Astrocyte (in vitro differentiated cells and primary cell): ENCODE measurements around the gene XRCC6. TPM values are rescaled to one million over a fixed set of nuclear protein-coding genes. Genes with fewer than 3 reads are reported as not detected.

Experiments
- DNase-seq: peaks from one replicate; pipeline ENCODE4 v3.0.0-alpha.2; 2010; ENCODE audit warnings: low read depth
- FAIRE-seq: peaks from 2 replicates; lab custom pipeline; 2011; peaks lifted over from hg19 to GRCh38; lab: Jason Lieb, UNC
- H2AFZ ChIP-seq: 2 replicates; pipeline ENCODE4 v1.6.0; 2012; ENCODE audit warnings: low read depth, low read length, inconsistent platforms
- H3K27ac ChIP-seq: 2 replicates; pipeline ENCODE4 v1.5.1; 2011; ENCODE audit warnings: low read depth, low read length, inconsistent platforms
- H3K27me3 ChIP-seq: 2 replicates; pipeline ENCODE4 v1.6.0; 2011; ENCODE audit warnings: low read length, inconsistent platforms; ENCODE audit not compliant: insufficient read depth
- H3K36me3 ChIP-seq: 2 replicates; pipeline ENCODE4 v1.5.1; 2011; ENCODE audit warnings: low read length, inconsistent platforms; ENCODE audit not compliant: insufficient read depth
- H3K4me1 ChIP-seq: 2 replicates; pipeline ENCODE4 v1.5.1; 2011; ENCODE audit warnings: low read length, inconsistent platforms; ENCODE audit not compliant: insufficient read depth
- H3K4me2 ChIP-seq: 2 replicates; pipeline ENCODE4 v1.6.0; 2012; ENCODE audit warnings: low read length, inconsistent platforms
- H3K4me3 ChIP-seq: 2 replicates; pipeline ENCODE4 v1.5.1; 2011; ENCODE audit warnings: low read depth, mild to moderate bottlenecking, low read length, inconsistent platforms; ENCODE audit not compliant: insufficient read depth
- H3K79me2 ChIP-seq: 2 replicates; pipeline ENCODE4 v1.6.0; 2012; ENCODE audit warnings: mild to moderate bottlenecking, low read length, inconsistent platforms; ENCODE audit not compliant: insufficient read depth
- H3K9ac ChIP-seq: 2 replicates; pipeline ENCODE4 v1.6.0; 2012; ENCODE audit warnings: mild to moderate bottlenecking, low read length, inconsistent platforms
- H3K9me3 ChIP-seq: 2 replicates; pipeline ENCODE4 v1.5.1; 2012; ENCODE audit warnings: low read depth, mild to moderate bottlenecking, low read length, inconsistent platforms; ENCODE audit not compliant: insufficient read depth
- H4K20me1 ChIP-seq: 2 replicates; pipeline ENCODE4 v1.6.0; 2012; ENCODE audit warnings: low read length, inconsistent platforms; ENCODE audit not compliant: insufficient read depth
- H3K27ac Mint-ChIP-seq: one replicate; pipeline ENCODE4 v1.8.0; 2021; ENCODE audit warnings: mild to moderate bottlenecking, mixed read lengths; ENCODE audit not compliant: unreplicated experiment
- H3K27me3 Mint-ChIP-seq: one replicate; pipeline ENCODE4 v1.8.0; 2021; ENCODE audit warnings: low read depth, mixed read lengths; ENCODE audit not compliant: unreplicated experiment
- H3K36me3 Mint-ChIP-seq: one replicate; pipeline ENCODE4 v1.8.0; 2021; ENCODE audit warnings: low read depth, mixed read lengths; ENCODE audit not compliant: unreplicated experiment
- H3K4me1 Mint-ChIP-seq: one replicate; pipeline ENCODE4 v1.8.0; 2021; ENCODE audit warnings: low read depth, mixed read lengths; ENCODE audit not compliant: unreplicated experiment
- H3K4me3 Mint-ChIP-seq: one replicate; pipeline ENCODE4 v1.8.0; 2021; ENCODE audit warnings: mild to moderate bottlenecking, moderate library complexity, mixed read lengths; ENCODE audit not compliant: unreplicated experiment
- H3K9me3 Mint-ChIP-seq: one replicate; pipeline ENCODE4 v1.8.0; 2021; ENCODE audit warnings: mild to moderate bottlenecking, mixed read lengths; ENCODE audit not compliant: unreplicated experiment
- EZH2 ChIP-seq: IDR thresholded peaks from 2 replicates; pipeline ENCODE4 v1.6.1; 2012; ENCODE audit warnings: mild to moderate bottlenecking, low read length, inconsistent platforms; ENCODE audit not compliant: insufficient read depth
- total RNA-seq: library from RNA; stranded (reverse); gene quantifications from 2 replicates; pipeline ENCODE4 v1.2.1, GENCODE V29; 2021
- TF ChIP-seq, protein P1 (sequence below): IDR thresholded peaks from 2 replicates; pipeline ENCODE4 v1.5.1; 2011; ENCODE audit warnings: low read depth, mild to moderate bottlenecking, inconsistent platforms, low read length, moderate library complexity; ENCODE audit not compliant: insufficient read depth

XRCC6 gene
- total RNA-seq, 1 donor from 2014 or later: 232 TPM

DNA sequence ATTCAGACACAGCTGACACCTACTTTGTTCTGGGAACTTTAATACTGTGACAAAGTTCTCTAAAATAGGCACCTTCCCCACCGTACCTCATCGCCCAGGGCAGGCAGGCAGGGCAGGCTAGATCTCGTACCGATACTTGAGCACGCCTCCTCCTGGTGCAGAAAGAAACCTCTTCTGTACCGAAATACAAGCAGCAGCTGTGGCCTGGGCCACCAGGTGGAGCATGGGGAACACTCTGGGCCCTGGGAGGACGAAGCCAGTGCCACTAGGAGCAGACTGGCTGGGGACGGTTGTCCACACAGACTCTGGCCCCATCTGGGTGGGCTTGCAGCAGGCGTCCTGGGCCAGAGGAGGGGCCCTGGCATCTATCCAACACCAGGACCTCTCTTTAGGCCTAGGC lies 44.2 kb upstream of the XRCC6 start:
- Histone ChIP-seq H3K9me3 (no peaks in the 10 kb centered on the region), H3K4me3 (no peak overlapping the region), H3K27ac (no peak overlapping the region), H3K4me1 (no peaks in the 10 kb centered on the region), H3K4me2 (no peak overlapping the region), H3K27me3 (no peaks in the 10 kb centered on the region), H3K79me2 (no peaks in the 10 kb centered on the region), H3K9ac (no peak overlapping the region), H4K20me1 (peaks cover 8% of the 10 kb centered on the region), H2AFZ (no peak overlapping the region), H3K36me3 (peaks cover 5% of the 10 kb centered on the region)
- FAIRE-seq (no peak), DNase-seq (no peak)
- TF ChIP-seq EZH2: no peak
- TF ChIP-seq, protein P1, sequence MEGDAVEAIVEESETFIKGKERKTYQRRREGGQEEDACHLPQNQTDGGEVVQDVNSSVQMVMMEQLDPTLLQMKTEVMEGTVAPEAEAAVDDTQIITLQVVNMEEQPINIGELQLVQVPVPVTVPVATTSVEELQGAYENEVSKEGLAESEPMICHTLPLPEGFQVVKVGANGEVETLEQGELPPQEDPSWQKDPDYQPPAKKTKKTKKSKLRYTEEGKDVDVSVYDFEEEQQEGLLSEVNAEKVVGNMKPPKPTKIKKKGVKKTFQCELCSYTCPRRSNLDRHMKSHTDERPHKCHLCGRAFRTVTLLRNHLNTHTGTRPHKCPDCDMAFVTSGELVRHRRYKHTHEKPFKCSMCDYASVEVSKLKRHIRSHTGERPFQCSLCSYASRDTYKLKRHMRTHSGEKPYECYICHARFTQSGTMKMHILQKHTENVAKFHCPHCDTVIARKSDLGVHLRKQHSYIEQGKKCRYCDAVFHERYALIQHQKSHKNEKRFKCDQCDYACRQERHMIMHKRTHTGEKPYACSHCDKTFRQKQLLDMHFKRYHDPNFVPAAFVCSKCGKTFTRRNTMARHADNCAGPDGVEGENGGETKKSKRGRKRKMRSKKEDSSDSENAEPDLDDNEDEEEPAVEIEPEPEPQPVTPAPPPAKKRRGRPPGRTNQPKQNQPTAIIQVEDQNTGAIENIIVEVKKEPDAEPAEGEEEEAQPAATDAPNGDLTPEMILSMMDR: peak; percentile 39
- H3K4me1 Mint-ChIP-seq: no peaks in the 10 kb centered on the region
- H3K27me3 Mint-ChIP-seq: no peaks in the 10 kb centered on the region
- peaks cover 14% of the 10 kb centered on the region for H3K36me3 Mint-ChIP-seq
- H3K9me3 Mint-ChIP-seq: no peaks in the 10 kb centered on the region
- H3K4me3 Mint-ChIP-seq: no peak overlapping the region
- no peak overlapping the region for H3K27ac Mint-ChIP-seq

DNA sequence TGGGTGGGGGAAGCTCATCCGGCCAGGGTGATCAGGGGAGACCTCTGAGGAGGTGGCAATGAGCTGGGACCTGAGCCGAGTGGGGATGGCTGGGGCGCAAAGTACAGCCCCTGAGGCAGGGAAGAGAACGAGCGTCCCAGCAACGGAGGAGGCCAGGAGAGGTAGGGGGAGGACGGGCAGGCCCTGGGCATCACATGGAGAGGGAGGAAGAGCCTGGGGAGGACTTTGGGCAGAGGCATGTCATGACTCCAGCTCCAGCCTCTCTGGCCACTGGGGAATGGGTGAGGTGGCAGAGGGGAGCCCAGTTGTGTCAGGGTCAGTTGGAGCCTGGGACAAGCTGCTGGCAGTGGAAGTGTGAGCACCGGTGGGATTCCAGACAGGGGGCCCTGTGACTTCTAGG lies 43.0 kb upstream of the XRCC6 start:
- TF ChIP-seq, protein P1: no peak
- TF ChIP-seq EZH2: no peak
- H3K36me3 ChIP-seq: peaks cover 5% of the 10 kb centered on the region
- no peak overlapping the region for H3K9ac ChIP-seq
- no peaks in the 10 kb centered on the region for H3K4me1 Mint-ChIP-seq
- no peaks in the 10 kb centered on the region for H3K79me2 ChIP-seq
- no peak overlapping the region for H3K4me3 Mint-ChIP-seq
- peaks cover 22% of the 10 kb centered on the region for H3K36me3 Mint-ChIP-seq
- no peaks in the 10 kb centered on the region for H3K27me3 Mint-ChIP-seq
- FAIRE-seq (no peak), DNase-seq (no peak)
- no peaks in the 10 kb centered on the region for H3K9me3 ChIP-seq
- no peak overlapping the region for H3K27ac Mint-ChIP-seq
- H3K27ac ChIP-seq: no peak overlapping the region
- peaks cover 15% of the 10 kb centered on the region for H4K20me1 ChIP-seq
- H3K27me3 ChIP-seq: no peaks in the 10 kb centered on the region
- no peak overlapping the region for H3K4me2 ChIP-seq
- no peaks in the 10 kb centered on the region for H3K4me1 ChIP-seq
- H2AFZ ChIP-seq: no peak overlapping the region
- no peak overlapping the region for H3K4me3 ChIP-seq
- no peaks in the 10 kb centered on the region for H3K9me3 Mint-ChIP-seq

DNA sequence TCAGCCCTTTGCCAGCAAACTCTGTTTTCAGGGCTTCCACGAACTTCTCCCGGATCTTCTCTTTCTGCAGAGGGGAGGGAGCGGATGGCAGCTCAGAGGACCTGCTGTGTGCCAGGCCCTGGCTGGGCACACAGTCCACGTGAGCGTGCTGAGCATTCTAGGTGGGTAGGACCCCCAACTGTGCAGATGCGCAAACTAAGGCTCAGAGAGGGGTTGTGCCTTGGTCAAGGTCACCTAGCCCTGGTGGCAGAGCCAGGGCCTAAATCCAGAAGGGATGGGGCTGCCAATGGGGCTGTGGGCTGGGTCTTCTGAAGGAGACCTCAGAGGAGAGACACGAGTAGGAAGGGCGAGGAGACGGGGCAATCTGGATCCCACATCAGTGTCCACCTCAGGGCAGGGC lies 42.3 kb upstream of the XRCC6 start:
- H3K27me3 ChIP-seq: no peaks in the 10 kb centered on the region
- H3K4me1 ChIP-seq: no peaks in the 10 kb centered on the region
- peaks cover 17% of the 10 kb centered on the region for H4K20me1 ChIP-seq
- no peaks in the 10 kb centered on the region for H3K9me3 ChIP-seq
- Mint-ChIP-seq H3K4me1 (no peaks in the 10 kb centered on the region), H3K27me3 (no peaks in the 10 kb centered on the region), H3K4me3 (no peak overlapping the region), H3K9me3 (no peaks in the 10 kb centered on the region), H3K36me3 (peaks cover 27% of the 10 kb centered on the region), H3K27ac (no peak overlapping the region)
- no peak overlapping the region for H3K27ac ChIP-seq
- H3K79me2 ChIP-seq: no peaks in the 10 kb centered on the region
- no peak overlapping the region for H2AFZ ChIP-seq
- H3K4me3 ChIP-seq: no peak overlapping the region
- peaks cover 5% of the 10 kb centered on the region for H3K36me3 ChIP-seq
- H3K9ac ChIP-seq: no peak overlapping the region
- no peak for DNase-seq
- no peak for FAIRE-seq
- H3K4me2 ChIP-seq: no peak overlapping the region
- no peak for TF ChIP-seq EZH2
- TF ChIP-seq, protein P1: no peak
